GM19395 (cell line): ENCODE data around the gene ATOSB.
"Not testable (repeated sequence)": the region's sequence is repeated elsewhere in the genome, so short reads cannot be mapped to it uniquely, and the experiment has no call there.

ENCODE experiments used
- ATAC-seq: cut with Tn5 transposase; IDR thresholded peaks from one replicate; pipeline ENCODE4 v1.9.1; 2021; ENCODE audit warnings: mild to moderate bottlenecking, moderate library complexity; ENCODE audit not compliant: unreplicated experiment

Gene ATOSB, protein sequence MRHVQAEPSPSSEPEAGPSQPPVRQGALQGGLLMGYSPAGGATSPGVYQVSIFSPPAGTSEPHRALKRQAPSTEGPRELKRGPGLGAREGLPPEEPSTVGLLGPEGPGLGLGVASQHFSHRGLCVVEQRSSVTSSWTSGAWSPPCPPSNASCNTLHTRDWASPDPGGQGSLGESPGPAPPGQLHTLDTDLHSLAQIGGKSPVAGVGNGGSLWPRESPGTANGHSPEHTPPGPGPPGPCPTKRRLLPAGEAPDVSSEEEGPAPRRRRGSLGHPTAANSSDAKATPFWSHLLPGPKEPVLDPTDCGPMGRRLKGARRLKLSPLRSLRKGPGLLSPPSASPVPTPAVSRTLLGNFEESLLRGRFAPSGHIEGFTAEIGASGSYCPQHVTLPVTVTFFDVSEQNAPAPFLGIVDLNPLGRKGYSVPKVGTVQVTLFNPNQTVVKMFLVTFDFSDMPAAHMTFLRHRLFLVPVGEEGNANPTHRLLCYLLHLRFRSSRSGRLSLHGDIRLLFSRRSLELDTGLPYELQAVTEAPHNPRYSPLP

DNA sequence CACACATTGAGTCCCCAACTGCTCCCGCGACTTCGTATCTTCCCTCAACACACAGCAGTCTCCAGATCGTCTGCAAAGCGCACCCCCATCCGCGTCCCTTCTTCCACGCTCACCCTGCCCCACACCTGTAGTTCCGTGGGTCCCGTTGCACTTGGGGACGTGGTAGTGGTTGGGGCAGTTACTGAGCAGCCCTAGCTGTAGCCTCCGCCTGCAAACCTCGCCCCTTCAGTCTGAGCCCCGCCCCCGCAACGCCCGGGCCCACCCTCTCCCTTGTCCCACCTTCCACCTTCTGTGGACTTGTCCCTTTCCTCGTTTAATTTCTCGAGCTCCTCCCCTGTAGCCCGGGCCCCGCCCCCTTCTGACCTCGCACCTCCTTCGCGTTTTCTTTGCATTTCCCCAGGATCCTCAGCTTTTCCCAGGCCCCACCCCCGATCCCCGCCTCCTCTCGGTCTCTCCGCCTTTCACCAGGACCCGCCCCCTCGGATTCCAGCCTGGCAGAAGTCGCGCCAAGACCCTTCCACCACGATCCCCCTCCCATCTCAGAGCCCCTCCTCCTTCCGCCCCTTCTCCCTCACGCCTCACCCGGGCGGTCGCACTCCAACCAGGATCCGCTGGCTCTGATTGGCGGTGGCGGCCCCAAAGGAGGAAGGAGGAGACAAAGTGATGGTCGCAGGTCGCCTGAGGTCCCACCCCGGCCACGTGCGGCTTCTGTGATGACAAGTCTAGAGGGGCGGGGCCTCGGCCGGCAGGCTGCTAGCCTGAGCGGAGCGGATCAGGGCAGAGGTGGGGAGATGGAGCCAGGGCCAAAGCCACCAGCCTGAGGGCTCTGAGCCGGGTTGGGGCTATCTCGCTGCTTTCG is at the start of gene ATOSB:
ATOSB (minus strand) TSS at position 183 of the 859 bp plus-strand sequence. CDS start 7,588 bp downstream, outside the sequence.
- peak; percentile 64 for ATAC-seq

DNA sequence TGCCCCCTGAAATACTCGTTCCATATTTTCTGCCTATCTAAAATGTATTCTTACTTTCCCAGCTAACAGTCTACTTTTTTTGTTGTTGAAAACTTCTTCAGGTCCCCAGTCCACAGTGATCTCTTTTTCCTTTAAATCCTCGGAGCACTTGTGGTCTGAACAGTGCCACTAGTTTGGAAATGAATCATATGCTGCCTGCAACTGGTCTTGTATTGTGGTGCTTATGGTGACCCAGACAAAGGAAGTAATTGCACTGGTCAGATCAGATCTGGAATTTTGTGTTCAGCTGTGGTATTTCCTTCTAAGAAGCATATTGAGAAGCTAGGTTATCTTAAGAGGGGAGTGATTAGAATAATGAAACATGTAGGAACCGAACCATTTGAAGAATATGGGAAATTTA is 49.0 kb upstream of the ATOSB start:
- ATAC-seq, result no peak

DNA sequence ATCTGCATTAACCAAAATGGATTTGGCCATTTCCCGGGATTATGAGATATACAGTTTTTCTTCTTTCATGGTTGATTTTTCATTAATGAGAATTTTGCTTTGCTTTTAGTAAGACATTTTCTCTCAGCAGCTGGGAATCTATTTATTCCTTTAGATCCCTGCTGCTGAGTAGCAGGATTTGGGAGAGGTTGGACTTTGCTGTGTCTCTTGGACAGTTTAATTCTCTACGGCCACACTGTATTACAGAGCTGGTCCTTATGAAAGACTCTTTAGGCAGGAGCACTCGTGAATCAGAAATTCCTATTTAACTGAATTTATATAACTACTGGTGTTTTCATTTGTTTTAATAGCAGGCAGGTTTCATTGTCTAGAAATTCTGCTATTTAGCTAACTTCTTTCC is 47.8 kb upstream of the ATOSB start:
- no peak for ATAC-seq

DNA sequence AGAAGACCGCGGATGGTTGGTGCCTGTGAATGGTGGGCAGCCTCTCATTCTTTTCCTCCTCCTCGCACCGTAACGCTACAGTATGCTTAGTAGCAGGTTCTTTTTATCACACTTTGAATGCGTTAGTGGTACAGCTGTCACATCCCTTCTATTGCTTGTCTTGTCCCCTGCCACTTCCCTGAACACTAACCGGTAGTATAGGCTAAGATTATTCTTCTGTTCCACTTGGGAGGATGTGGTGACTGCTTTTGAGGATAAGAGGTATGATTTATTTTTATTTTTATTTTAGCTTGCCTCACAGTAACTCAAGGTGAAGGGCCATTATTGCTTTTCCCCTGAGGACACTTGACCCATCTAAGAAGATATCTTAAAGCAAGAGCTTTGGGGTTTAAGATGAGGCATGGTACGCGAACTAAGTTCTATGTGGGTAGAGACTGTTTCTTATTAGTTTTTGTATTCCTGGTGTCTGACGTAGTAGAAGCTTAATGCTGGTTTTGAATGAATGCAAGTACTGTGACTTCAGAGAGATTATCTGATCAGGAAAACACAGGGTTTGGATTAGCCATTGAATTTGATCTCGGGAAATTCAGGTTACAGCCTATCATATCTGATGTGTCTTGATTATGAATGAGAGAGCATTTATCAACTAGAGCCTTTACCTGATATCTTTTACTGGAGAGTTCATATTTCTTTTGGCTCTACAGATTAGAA is 47.1 kb upstream of the ATOSB start:
- ATAC-seq, result no peak

DNA sequence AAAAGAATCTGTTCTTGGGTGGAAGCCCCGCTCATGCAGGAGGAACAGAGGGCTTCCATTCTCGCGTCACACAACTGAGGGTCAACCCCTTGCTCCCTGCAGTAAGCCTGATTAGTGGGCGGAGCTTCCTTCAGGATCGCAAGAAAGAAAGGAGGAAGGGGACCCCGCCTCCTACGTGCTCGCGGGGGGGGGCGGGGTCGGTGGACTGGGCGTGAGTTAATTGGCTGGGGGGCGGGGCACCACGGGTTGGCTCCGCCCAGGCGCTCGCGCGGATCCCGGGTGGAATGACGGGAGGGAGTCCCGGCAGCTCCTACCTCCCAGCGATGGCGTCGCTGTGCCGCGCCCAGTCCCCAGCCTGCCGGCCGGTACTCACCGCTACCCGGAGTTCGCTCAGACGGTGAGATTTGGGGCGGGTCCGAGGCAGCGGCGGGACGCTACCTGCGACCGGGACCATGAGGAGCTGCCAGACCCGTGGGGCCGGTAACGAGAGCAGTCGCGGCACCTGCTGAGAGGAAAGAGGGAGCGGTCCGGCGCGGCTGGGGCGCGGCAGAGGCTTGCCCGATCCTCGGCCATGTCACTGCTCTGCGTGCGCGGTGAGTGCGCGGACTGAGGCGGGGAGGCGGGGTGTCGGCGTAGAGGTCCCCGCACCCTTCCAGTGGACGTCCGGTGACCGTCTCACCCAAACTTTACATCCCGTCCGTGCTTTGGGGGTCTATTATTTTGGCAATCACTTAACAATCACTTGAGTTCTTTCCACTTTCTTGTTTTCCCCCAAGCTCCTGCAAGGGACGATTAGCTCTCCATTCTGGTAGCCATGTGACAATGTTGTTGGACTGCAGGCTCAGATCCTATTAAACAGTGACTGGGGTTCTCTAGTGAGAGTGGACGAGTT is 46.3 kb upstream of the ATOSB start, which contains the start of gene UNC13B:
UNC13B (plus strand) TSS at position 297 of the 892 bp plus-strand sequence; CDS start at position 572, 275 bp downstream.
- ATAC-seq, result peak; percentile 88

DNA sequence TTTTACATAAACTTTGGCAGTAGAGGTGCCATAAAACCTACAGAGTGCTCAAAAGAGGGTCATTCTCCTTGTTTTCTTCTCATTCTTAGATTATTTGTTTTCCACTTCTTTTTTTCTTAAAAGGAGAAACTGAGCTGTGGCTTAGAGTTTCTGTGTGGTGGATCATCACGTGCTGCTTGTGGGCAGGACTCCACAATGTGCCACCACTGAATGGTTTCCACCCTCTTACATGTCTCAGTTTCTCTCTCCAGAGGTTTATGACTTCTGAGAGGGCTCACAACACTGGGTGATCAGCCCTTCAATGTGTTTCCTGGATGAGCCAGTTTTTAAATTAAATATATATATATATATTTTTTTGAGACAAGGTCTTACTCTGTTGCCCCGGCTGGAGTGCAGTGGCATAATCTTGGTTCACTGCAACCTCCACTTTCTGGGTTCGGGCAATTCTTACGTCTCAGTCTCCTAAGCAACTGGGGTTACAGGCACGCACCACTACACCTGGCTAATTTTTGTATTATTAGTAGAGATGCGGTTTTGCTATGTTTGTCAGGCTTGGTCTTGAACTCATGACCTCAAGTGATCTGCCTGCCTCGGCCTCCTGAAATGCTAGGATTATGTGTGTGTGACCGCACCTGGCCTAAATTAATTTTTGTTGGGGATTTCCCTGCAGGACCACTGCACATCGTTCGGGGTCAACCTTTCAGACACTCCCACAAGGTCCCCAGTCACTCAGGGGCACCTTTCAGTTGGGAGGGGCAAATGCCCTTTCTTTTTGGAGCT is 43.0 kb upstream of the ATOSB start:
- ATAC-seq, result no peak

DNA sequence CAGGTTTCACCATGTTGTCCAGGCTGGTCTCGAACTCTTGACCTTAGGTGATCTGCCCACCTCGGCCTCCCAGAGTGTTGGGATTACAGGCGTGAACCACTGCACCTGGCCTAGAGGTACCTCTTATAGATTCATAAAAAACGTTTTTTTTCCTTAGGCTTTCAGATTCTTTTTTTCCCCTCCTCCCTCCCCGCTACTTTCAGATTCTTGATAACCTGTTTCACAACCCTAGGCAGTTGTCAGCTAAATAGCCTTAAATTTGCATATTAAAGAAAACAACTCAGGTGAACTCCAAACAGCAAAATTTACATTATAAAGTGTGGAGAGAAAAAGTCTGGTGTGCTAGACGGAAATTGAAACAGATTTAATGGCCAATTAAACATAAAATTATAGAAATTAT is 42.2 kb upstream of the ATOSB start:
- ATAC-seq, result not testable (repeated sequence)

DNA sequence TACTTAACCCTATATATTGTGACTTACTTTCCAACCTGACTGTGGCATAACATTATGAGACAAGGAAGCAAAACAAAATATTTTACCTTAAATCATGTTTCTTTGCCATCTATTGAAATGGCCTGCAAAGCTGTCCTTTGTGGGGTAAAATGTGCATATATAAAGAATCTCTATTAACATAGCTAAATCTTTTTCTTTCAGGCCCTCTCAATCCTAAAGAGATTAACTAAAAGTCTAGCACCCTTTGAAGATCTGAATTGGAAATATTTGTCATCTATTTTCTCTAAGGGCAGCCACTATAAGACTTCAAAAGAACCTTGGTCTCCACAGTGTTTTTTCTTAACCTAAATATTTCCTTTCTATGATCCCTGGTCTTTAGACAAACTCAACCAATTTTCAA is 41.1 kb upstream of the ATOSB start:
- no peak for ATAC-seq

DNA sequence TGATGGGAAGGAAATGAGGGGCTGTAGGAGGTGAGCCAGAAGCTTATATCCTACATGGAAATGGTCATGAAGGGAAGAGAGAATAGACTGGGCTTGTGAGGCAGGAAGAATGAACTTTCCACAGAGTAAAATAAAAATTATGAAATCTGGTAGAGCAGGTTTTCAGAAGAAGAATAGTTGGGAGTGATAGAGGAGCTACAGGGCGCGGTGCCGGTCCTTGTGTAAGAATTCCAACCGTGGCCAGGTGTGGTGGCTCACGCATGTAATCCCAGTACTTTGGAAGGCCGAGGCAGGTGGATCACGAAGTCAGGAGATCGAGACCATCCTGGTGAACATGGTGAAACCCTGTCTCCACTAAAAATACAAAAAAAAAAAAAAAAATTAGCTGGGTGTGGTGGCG is 37.3 kb upstream of the ATOSB start:
- ATAC-seq, result no peak

DNA sequence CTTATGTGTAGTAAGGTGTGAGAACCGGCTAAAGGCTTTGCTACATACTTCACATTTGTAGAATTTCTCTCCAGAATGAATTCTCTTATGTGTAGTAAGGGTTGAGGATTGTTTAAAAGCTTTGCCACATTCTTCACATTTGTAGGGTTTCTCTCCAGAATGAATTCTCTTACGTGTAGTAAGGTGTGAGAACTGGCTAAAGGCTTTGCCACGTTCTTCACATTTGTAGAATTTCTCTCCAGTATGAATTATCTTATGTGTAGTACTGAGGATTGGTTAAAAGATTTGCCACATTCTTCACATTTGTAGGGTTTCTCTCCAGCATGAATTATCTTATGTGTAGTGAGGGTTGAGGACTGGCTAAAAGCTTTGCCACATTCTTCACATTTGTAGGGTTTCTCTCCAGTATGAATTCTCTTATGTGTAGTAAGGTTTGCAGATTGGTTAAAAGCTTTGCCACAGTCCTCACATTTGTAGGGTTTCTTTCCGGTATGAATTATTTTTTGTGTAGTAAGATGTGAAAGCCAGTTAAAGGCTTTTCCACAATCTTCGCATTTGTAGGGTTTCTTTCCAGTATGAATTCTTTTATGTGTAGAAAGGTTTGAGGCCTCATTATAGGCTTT is 32.4 kb upstream of the ATOSB start:
- not testable (repeated sequence) for ATAC-seq

DNA sequence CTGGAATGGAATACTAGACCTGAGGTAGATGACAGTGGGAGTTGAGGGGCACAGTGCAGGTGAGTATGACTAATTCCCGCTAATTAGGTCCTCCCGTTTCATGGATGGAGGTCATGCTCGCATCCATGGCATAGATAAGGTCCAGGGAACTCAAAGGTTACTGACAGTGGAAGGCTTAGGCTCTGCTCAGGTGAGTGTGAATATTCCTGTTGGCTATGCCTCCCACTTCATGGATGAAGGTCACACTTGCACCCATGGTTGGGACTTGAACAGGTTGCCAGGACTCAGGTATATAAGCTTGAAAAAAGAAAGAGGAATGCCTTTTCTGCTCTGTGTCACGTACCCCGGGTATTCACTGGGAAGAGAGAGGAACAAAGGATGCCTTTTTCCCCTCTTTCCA is 26.4 kb upstream of the ATOSB start:
- ATAC-seq, result no peak

DNA sequence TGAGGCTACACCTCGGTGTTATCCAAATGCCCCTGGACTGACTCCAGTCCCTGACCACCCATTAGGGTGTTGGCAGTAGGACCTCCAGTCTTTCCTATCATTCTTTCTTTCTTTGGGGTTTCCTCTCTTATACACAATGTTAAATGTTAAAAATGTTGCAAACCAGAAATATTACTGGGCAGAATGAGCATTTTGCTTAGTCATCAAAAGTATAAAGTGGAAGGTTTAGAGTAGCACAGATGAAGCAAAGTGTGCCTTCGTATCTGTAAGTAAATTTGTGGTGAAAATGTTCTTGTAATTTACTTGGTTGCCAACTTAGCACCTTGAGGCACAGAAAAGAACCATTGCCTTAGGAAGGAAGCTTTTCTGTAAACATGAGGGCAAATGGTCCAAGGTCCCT is 24.4 kb upstream of the ATOSB start:
- no peak for ATAC-seq

DNA sequence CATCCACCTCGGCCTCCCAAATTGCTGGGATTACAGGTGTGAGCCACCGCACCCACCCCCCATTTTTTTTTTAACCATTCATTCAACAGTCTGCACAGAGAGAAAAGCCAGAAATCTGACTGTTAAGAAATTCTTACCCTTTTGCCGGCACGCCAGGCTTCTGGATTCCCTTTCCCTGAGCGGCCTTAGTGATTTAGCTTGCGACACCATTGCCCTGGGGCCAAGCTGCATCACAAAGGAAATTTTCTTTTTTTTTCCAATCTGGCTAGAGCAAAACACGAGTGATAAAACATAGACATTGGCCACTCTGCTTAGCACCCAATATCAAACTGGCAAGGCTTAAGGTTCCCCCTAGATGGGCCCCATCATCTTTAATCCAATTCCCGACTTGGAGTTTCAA is 21.2 kb upstream of the ATOSB start:
- no peak for ATAC-seq

DNA sequence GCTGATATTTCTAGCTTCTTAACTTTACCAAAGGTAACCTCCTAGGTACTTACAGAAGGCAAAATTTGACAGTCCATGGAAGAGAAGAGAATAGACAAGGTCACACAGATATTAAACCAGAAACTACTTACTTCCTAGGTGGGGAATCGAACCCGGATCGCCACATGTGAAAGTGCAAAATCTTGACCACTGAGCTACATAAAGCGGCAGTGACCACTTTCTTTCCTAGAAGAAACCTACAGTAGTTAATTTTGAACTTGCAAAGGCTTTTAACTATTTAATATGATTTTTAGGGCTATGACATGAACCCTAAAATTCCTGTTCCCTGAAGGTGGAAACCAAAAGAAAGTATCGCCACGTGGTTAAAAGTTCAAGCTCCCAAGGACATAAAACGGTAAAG is 20.3 kb upstream of the ATOSB start:
- no peak for ATAC-seq

DNA sequence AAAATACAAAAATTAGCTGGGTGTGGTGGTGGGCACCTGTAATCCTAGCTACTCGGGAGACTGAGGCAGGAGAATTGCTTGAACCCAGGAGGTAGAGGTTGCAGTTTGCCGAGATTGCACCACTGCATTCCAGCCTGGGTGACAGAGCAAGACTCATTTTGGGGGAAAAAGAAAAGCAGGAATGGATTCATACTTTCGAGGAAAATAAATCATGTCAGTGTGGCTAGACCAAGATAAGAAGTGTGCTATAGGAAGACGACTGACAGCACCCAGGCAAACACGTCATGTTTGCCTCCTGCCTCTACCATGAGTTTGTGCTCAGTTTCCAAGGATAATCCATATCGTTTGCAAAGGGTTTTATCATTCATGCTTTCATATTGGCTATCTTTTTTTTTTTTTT is 19.3 kb upstream of the ATOSB start:
- ATAC-seq, result no peak

DNA sequence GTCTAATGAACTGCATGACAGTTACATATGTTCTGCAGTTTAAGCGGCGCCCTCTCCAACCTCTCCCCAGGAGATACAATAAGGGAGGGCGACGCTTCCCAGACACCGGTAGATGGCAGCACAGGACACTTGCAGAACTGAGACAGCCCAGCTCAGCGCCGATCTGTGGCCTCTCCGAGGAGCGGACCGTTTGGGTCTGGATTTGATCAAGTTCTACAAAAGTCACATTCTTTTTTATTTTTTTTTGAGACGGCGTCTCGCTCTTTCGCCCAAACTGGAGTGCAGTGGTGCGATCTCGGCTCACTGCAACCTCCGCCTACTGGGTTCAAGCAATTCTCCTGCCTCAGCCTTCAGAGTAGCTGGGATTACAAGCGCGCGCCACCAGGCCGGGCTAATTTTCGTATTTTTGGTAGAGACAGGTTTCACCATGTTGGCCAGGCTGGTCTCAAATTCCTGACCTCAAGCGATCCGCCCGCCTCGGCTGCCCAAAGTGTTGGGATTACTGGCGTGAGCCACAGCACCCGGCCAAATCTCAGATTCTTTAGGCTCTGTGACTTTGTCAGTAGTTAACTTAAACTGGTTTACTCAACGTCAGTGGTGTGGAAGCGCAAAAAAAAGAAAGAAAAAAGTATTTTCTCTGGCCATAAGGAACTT is 1.4 kb upstream of the ATOSB start:
- ATAC-seq, result peak; percentile 53

DNA sequence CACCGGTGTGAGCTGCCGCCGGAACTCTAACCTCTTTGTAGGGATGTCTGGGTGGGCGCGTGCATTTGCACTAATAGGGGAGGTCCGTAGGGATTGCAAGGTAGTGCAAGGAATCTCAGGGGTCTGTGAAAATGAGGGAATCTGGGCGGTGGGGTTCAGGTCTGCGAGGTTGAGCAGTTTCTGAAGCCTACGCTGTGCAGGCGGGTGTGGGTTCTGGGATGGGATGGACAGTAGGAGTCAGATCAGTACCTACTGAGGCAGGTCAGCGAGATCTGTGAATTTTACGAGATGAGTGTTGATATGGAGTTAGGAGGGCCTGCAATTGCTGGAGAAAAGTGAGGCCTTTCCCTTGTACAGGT is 856 bp upstream of the ATOSB start:
- ATAC-seq, result no peak

DNA sequence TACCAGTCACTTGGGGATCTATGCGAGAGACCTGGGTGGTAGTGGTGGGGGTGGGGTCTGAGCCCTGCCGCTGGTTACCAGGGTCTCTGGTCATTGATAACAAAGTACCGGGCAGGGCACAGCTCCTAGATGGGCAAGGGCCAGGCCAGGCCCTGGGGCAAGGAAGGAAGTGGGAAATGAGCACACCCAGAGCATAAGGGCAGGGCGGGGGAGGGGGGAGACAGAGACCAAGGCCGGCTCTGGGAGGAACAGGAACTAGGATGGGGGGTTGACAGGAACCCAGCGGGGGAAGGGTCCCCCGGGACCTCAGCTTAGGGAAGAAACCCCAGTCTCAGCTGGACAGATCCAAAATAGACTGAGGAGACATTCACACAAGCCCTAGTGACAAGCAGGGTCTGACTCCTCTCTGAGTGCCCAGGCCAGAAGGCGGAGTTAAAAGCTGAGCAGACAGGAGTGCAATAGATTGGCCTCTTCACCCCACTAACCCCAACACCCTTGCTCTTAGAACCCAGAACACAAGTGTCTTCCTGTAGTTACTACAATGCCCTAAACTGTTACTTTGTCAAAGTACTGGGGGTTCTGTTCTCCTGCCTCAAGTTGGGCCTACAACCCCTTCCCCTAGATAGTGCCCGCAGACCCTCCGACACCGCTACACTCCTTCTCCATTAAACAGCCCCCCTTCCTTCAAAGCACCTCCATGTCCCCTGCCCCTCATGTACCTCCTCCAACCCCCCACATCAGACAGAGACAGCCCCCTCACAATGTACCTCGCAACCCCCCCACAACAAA is 628 bp downstream of the ATOSB start:
- no peak for ATAC-seq
